Bronchial epithelial cell (primary cell): ENCODE measurements around the gene AWAT2. TPM values are rescaled to one million over a fixed set of nuclear protein-coding genes. Genes with fewer than 3 reads are reported as not detected.
"Not testable (repeated sequence)": the region's sequence is repeated elsewhere in the genome, so short reads cannot be mapped to it uniquely, and the experiment has no call there.

ENCODE experiments used
- DNase-seq: peaks from one replicate; pipeline ENCODE4 v3.0.0-alpha.2; 2010; ENCODE audit warnings: low read depth
- FAIRE-seq: peaks from 2 replicates; lab custom pipeline; 2011; peaks lifted over from hg19 to GRCh38; lab: Jason Lieb, UNC
- H3K27me3 ChIP-seq: 2 replicates; pipeline ENCODE4 v1.5.1; 2011; ENCODE audit warnings: low read length; ENCODE audit not compliant: control insufficient read depth, insufficient read depth
- H3K36me3 ChIP-seq: 2 replicates; pipeline ENCODE4 v1.5.1; 2011; ENCODE audit warnings: low read length; ENCODE audit not compliant: control insufficient read depth, insufficient read depth
- H3K4me3 ChIP-seq: 2 replicates; pipeline ENCODE4 v1.5.1; 2011; ENCODE audit warnings: mild to moderate bottlenecking, low read depth, low read length, control low read depth
- total RNA-seq: library from RNA; depleted of rRNA; stranded (reverse); fragments of >200 nt; gene quantifications from 2 replicates; pipeline ENCODE4 v1.2.1, GENCODE V29; 2014
- TF ChIP-seq, protein P1 (sequence below): IDR thresholded peaks from 2 replicates; pipeline ENCODE4 v1.5.1; 2011; ENCODE audit warnings: mild to moderate bottlenecking, moderate library complexity, low read length, control low read depth, inconsistent platforms; ENCODE audit not compliant: insufficient read depth, severe bottlenecking

Gene AWAT2
- total RNA-seq, 1 donor from 2014 or later: not detected

DNA sequence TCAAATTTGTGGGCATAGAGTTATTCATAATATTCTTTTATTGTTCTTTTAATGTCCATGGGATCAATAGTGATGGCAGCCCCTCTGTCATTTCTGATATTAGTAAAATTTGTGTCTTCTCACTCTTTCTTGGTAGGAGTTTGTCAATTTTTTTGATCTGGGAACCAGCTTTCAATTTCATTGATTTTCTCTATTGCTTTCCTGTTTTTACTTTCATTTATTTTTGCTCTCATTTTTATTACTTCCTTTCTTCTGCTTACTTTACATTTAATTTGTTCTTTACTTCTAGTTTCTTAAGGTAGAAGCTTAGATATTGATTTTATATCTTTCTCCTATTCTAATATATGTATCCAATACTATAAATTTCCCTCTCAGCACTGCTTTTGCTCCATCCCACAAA, 40.7 kb downstream of the AWAT2 start:
- no peaks in the 10 kb centered on the region for H3K27me3 ChIP-seq
- no peak for DNase-seq
- H3K36me3 ChIP-seq: no peaks in the 10 kb centered on the region
- TF ChIP-seq, protein P1, sequence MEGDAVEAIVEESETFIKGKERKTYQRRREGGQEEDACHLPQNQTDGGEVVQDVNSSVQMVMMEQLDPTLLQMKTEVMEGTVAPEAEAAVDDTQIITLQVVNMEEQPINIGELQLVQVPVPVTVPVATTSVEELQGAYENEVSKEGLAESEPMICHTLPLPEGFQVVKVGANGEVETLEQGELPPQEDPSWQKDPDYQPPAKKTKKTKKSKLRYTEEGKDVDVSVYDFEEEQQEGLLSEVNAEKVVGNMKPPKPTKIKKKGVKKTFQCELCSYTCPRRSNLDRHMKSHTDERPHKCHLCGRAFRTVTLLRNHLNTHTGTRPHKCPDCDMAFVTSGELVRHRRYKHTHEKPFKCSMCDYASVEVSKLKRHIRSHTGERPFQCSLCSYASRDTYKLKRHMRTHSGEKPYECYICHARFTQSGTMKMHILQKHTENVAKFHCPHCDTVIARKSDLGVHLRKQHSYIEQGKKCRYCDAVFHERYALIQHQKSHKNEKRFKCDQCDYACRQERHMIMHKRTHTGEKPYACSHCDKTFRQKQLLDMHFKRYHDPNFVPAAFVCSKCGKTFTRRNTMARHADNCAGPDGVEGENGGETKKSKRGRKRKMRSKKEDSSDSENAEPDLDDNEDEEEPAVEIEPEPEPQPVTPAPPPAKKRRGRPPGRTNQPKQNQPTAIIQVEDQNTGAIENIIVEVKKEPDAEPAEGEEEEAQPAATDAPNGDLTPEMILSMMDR: no peak
- H3K4me3 ChIP-seq: no peak overlapping the region
- no peak for FAIRE-seq

DNA sequence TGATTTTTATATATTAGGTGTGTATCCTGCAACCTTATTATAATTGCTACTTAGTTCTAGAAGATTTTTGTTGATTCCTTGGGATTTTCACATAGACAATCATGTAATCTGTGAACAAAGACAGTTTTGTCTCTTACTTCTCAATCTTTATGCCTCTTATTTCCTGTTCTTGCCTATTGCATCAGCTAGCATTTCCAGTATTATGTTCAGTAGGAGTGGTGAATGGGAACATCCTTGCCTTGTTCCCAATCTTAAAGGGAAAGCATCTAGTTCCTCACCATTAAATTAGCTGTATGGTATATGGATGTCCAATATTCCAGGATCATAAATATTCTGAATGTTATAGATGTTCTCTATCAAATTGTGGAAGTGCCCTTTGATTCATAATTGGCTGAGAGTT, 41.8 kb downstream of the AWAT2 start:
- Histone ChIP-seq H3K27me3 (no peaks in the 10 kb centered on the region), H3K4me3 (no peak overlapping the region), H3K36me3 (no peaks in the 10 kb centered on the region)
- FAIRE-seq (no peak), DNase-seq (no peak)
- TF ChIP-seq, protein P1: no peak

DNA sequence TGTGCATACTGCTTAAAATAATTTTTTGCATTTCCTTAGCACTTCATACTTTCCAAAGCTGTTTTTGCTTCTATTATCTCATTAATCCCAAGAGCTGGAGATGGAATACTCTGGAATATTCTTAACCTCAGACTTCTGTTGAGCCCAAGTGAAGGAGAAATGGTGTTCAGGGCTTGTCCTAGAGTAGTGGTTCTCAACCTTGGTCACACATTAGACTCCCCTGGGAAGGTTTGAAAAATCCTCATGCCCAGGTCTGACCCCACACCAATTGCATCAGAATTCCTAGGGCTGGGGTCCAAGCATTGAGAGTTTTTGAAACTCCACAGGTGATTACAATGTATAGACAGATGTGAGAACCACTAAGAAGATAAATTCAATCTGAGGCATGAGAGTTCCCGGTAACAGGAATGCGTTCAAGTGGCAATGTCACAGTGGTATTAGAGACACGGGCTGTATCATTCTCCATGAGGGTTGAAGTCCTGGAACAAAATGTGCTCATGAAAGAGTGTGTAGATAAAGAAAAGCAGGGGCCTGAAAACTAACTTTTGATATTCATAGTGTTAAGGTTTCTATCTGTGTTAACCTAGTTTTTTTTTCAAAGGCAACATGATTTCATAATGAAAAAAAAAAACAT, 47.9 kb downstream of the AWAT2 start:
- H3K4me3 ChIP-seq: no peak overlapping the region
- no peaks in the 10 kb centered on the region for H3K27me3 ChIP-seq
- FAIRE-seq (no peak), DNase-seq (no peak)
- H3K36me3 ChIP-seq: no peaks in the 10 kb centered on the region
- TF ChIP-seq, protein P1: no peak

DNA sequence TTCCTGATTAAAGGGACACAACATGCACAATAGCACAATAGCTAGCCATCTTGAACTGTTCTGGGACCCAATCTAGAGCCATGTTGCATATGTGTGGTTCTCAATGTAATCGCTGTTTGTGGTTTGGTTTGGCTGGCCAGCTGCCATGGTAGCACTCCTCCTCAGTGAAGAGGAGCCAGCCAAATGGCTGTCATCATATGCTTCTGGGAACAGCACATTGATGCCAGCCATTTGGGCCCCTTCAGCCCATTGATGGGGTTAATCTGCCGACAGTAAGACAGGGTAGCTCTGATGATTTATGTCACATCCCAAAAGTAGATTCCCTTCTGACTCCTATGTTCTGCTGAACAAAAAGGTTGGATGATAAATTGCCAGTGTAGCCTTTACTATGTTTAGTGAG, 48.5 kb downstream of the AWAT2 start:
- FAIRE-seq (no peak), DNase-seq (no peak)
- H3K4me3 ChIP-seq: no peak overlapping the region
- H3K36me3 ChIP-seq: no peaks in the 10 kb centered on the region
- TF ChIP-seq, protein P1: no peak
- no peaks in the 10 kb centered on the region for H3K27me3 ChIP-seq

DNA sequence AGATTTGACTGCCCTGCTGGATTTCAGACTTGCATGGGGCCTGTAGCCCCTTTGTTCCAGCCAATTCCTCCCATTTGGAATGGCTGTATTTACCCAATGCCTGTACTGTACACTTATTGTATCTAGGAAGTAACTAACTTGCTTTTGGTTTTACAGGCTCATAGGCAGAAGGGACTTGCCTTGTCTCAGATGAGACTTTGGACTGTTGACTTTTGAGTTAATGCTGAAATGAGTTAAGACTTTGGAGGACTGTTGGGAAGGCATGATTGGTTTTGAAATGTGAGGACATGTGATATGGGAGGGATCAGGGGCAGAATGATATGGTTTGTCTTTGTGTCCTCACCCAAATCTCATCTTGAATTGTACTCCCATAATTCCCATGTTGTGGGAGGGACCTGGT, 51.4 kb downstream of the AWAT2 start:
- H3K4me3 ChIP-seq, DNase-seq, FAIRE-seq, H3K36me3 ChIP-seq, H3K27me3 ChIP-seq: not testable (repeated sequence)

DNA sequence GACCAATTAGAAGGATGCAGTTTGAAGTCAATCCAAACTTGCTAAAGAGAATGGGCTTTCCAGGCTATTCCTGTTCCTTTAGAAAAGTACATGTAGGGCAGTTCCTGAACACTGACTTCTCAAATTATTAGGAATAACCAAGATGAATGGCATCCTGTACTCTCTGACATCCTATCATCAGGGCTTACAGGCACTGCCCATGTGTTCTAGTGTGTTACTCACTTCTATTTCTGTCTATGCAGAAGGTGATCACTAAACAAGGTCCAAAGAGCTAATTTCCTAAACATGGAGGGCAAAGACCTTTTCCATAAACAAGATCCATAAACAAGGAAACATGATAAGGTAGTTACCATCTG, 53.6 kb downstream of the AWAT2 start:
- no peaks in the 10 kb centered on the region for H3K36me3 ChIP-seq
- FAIRE-seq: no peak
- H3K27me3 ChIP-seq: no peaks in the 10 kb centered on the region
- no peak overlapping the region for H3K4me3 ChIP-seq
- DNase-seq: no peak
- TF ChIP-seq, protein P1: no peak
